HepG2 (cell line): Measurements from ENCODE around the gene VTN. TPM values are rescaled to one million over a fixed set of nuclear protein-coding genes. Genes with fewer than 3 reads are reported as not detected.

Experiments used
- CHD2 ChIP-seq: IDR thresholded peaks from 2 replicates; pipeline ENCODE4 v1.6.1; 2011; ENCODE audit warnings: low read depth, low read length, improper control_type of control experiment
- KIAA2018 ChIP-seq: sonication (generic); formaldehyde crosslinking; IDR thresholded peaks from 2 replicates; pipeline ENCODE4 v1.5.0; 2020; ENCODE audit warnings: mild to moderate bottlenecking, missing genetic modification reagents, borderline replicate concordance
- MLLT10 ChIP-seq: sonication (generic); formaldehyde crosslinking; IDR thresholded peaks from 2 replicates; pipeline ENCODE4 v1.4.0; 2020; ENCODE audit warnings: missing genetic modification reagents
- MYPOP ChIP-seq: sonication (generic); formaldehyde crosslinking; IDR thresholded peaks from 2 replicates; pipeline ENCODE4 v1.8.1; 2023; ENCODE audit warnings: mild to moderate bottlenecking, moderate library complexity, missing genetic modification reagents
- NFKB2 ChIP-seq: sonication (generic); formaldehyde crosslinking; IDR thresholded peaks from 2 replicates; pipeline ENCODE4 v1.4.0; 2020; ENCODE audit warnings: missing genetic modification reagents, borderline replicate concordance
- PHF21A ChIP-seq: sonication (generic); formaldehyde crosslinking; IDR thresholded peaks from 2 replicates; pipeline ENCODE4 v1.5.0; 2020; ENCODE audit warnings: mild to moderate bottlenecking, missing genetic modification reagents
- STAG1 ChIP-seq: sonication (generic); formaldehyde crosslinking; IDR thresholded peaks from 2 replicates; pipeline ENCODE4 v1.4.0; 2020; ENCODE audit warnings: missing genetic modification reagents
- TAF1 ChIP-seq: sonication (generic); formaldehyde crosslinking; IDR thresholded peaks from 2 replicates; pipeline ENCODE4 v1.4.0; 2020; ENCODE audit warnings: missing genetic modification reagents
- TCF7 ChIP-seq: sonication (generic); IDR thresholded peaks from 2 replicates; pipeline ENCODE4 v1.6.1; 2016; ENCODE audit warnings: antibody characterized with exemption, low read depth
- ZBTB25 ChIP-seq: IDR thresholded peaks from 2 replicates; pipeline ENCODE4 v1.6.1; 2018; ENCODE audit warnings: missing genetic modification reagents
- ZNF646 ChIP-seq: sonication (generic); formaldehyde crosslinking; IDR thresholded peaks from 2 replicates; pipeline ENCODE4 v1.9.0; 2021; ENCODE audit warnings: mild to moderate bottlenecking, missing genetic modification reagents
- polyA plus RNA-seq, 8 experiments: library from polyadenylated mRNA; depleted of rRNA in 3 of 8; stranded (reverse) in 7 of 8; unstranded in 1 of 8; fragments of >200 nt; fragmentation: Illumina TruSeq in 4 of 8; extraction: Trizol in 4 of 8; gene quantifications; 2 replicates each; pipeline versions ENCODE4 v1.2.1 to v1.2.3, GENCODE V29; 2011 to 2016; ENCODE audit warnings: low read depth in 4 of 8, missing spikeins in 1 of 8, mixed read lengths in 1 of 8; ENCODE audit not compliant: insufficient read depth in 1 of 8
- total RNA-seq, 5 experiments: library from RNA; depleted of rRNA; stranded (reverse); fragments of >200 nt; fragmentation: Illumina TruSeq; extraction: Trizol; gene quantifications; 2 replicates each; pipeline ENCODE4 v1.2.3, GENCODE V29; 2016; ENCODE audit warnings: low read depth in 1 of 5

The VTN gene
- total and polyA plus RNA-seq, 2 of the 13 experiments (the other 11 are each of a cell fraction or from before 2014, with no cell fraction given) = 108 to 131 TPM

- TF ChIP-seq ZNF646 (CRISPR knock-in tag) (0 out of 2 replicates have a peak, but pooled peaks have one; percentile 44), PHF21A (peak; percentile 72), TAF1 (CRISPR knock-in tag) (peak; percentile 19; the same call in 1 of the 2 replicates), TCF7 (peak; percentile 15; the same call in 1 of the 2 replicates), MYPOP (CRISPR knock-in tag) (no peak), CHD2 (no peak), KIAA2018 (no peak), ZBTB25 (CRISPR knock-in tag) (no peak), MLLT10 (CRISPR knock-in tag) (no peak), STAG1 (peak; percentile 4; the same call in 1 of the 2 replicates), NFKB2 (CRISPR knock-in tag) (no peak; the same call in 1 of the 2 replicates)
Observed at GRCh38 chr17:28404812-28405570, 34.9 kb upstream of the VTN start (continued).
